NOMO-1 (cell line): Measurements from ENCODE around the gene DMD.

Source experiments
- DNase-seq, 2 experiments: peaks; one replicate each; lab custom pipeline; 2025; ENCODE audit not compliant: unreplicated experiment in 2 of 2; lab: John Stamatoyannopoulos, UW

DMD gene

DNA sequence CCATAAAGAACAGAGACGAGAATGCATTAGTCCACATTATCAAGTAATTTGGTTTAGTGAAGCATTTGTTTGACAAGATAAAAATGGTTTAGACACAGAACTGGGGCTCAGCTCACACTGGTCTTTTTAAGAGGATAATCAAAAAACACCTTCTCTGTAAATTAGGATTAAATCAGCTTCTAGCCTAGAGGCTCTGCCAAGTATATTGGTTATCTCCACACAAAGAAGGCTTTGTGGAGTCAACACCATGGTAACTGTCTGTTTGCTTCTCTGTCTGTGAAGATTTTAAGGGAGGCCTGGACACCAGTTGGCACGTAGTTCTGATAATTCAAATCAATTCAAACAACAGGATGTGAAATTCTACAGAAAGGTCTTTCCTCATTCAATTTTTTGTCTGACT is 687.0 kb downstream of the DMD start:
- no peak for DNase-seq

DNA sequence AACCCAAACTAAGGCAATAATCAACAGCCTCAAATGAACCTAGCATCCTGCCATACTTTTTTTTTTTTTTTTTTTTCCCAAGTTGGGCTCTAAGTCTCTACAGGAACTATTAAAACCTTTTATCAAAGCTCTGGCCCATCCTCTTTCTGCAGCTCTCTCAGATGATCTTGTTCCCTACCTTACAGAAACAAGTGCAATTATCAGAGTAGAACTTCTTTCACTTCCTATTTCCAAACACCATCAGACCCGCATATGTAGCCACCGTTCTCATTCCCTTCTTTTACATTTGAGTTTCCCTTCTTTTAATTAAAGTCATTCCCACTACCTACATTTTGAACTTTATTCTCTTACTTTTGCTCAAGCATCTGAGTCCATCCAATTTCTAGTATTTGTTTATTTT is 690.6 kb downstream of the DMD start:
- peak in 1 of 2 experiments; percentile 1 for DNase-seq

- DNase-seq, result no peak
Observed at GRCh38 chrX:32514986-32515385, 696.4 kb downstream of the DMD start.

DNA sequence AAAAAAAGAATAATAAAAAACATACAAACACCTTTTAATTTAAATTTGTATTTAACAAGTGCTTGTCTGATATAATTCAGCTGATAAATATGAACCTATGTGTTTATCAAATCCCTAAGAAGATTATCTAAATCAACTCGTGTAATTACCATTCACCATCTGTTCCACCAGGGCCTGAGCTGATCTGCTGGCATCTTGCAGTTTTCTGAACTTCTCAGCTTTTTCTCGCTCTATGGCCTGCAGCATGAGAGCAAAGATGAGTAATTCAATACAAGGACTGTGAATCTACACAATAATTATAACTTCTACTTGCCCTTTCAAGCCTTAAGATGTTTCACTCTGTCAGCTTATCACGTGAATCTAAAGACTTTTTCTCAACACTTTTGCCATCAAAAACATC is 709.7 kb downstream of the DMD start:
- no peak for DNase-seq

GRCh38 chrX:32496671-32497070 is 714.7 kb downstream of the DMD start:
- no peak for DNase-seq

DNA sequence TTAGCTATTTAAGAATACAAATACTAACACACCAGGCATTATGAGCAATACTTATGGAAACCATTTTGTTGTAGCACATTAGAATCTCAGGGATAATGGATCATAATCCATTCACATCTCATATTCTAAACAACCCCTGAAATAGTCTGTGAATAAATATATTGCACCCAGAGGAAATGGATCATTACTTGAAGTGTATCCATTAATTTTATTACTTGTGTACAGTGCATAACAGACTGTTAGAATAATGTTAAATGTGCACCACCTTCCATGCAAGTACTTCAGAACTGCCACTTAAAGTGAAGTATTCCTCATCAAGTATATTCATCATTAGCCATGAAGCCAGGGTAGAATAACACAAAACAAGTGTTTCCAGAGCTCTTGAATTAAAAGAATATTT is 715.5 kb downstream of the DMD start:
- DNase-seq, result no peak

- DNase-seq, result no peak
Observed at GRCh38 chrX:32489125-32489524, 722.2 kb downstream of the DMD start.

DNA sequence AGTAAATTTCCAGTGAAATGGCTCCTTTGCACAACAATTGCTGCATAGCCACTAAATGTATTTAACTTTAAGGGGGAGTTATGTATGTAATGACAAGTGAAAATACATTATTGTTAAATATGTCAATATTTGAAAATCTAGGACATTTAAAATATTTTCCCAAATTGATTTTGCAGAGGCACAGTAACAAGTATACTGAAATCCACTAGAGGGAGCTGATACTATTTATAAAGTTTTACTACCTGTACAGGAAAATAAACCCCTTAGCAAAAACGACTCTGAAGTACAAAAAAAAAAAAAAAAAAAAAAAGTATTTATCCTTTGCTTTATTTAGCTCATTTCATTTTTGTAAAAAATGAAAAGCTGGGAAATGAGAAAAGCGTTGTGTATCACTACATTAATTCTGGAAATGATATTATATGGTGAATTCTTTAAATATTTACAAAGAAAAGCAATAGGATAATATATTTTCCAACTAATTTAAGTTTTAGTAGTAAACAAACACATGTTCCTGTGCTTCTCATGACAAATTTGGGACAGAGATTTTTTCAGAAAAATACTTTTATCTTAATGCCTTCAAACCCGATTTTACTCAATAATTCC is 727.7 kb downstream of the DMD start:
- peak in 1 of 2 experiments; percentile 10 for DNase-seq

DNA sequence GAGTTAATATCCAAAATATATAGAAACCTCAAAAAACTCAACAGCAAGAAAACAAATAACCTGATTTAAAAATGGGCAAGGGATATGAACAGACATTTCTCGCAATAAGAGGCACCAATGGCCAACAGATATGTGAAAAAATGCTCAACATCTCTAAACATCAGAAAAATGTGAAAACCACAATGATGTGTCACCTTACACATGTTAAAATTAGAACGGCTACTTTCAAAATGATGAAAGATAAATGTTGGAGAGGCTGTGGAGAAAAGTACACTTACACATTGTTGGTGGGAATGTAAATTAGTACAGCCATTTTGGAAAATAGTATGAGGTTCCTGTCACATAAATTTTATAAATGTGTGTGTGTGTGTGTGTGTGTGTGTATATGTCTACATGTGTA is 731.3 kb downstream of the DMD start:
- DNase-seq, result no peak

DNA sequence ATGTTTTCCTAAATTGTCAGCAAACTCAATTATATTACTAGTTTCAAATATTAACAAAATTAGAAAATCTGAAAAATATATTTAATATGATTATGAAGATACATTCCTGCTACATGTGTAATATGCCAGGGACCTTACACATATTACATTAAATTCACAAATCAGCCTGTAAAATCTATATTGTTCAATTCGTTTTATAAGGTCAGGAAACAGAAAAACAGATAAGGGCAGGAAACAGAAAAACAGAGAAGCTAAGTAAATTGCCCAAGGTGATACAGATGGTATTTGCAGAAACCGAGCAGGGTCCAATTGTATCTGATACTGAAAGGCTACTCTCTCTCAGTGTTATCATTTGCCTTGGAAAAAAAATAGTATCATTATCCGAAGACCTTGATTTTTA is 739.0 kb downstream of the DMD start:
- DNase-seq, result no peak

- DNase-seq, result no peak
Observed at GRCh38 chrX:32455704-32456103, 755.6 kb downstream of the DMD start.

- DNase-seq, result no peak
Observed at GRCh38 chrX:32451954-32452695, 759.2 kb downstream of the DMD start.

- peak in 1 of 2 experiments; percentile 21 for DNase-seq
Observed at GRCh38 chrX:32448945-32449344, 762.4 kb downstream of the DMD start.

DNA sequence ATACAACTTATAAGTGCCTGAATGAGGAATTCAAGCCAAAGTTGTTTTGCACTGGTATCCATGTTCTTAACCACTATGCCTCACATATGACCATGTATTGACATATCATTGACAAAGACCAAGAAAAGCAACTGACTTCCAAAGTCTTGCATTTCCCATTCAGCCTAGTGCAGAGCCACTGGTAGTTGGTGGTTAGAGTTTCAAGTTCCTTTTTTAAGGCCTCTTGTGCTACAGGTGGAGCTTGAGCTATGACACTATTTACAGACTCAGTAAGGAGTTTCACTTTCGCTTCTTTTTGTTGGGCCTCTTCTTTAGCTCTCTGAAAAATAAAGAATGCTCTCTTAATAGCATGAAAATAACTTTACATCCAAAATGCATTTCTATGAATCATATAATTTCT is 763.0 kb downstream of the DMD start:
- DNase-seq, result peak; percentile 73 to 96

GRCh38 chrX:32447640-32448039 is 763.7 kb downstream of the DMD start:
- DNase-seq, result no peak

DNA sequence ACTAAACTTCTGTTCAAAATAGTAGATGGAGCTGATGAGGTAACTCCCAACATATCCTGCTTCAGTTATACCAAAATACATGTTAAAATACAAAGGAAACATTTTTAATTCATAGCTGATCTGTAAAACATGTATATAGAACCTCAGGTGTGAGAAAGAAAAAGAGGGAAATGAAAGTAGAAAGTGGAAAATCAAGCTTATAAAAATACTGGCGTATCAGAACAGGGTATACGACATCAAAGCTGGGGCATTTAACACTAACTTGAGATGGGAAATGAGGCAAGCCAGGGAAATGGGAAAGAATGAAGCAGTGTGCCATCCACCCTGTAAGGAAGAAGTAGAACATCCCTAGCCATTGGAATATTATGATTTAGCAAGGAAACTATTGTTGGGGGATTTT is 767.5 kb downstream of the DMD start:
- DNase-seq, result no peak

DNA sequence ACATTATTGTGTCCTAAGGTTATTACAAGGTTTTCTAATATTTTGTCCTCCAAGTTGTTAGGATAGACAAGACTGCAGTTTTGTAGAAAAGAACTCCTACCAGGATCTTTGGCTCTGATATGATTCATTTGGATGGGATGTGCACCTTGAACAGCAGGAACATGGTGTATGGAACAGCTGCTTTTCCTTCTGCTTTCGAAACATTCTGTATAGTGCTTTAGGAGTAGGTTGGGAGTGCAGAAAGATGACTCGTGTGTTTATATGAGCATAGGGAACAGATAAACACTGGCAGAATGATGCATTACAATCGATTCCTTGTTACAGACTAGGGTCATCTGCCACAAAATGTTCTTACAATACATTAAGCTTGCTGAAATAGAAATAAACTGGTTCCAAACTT is 790.1 kb downstream of the DMD start:
- DNase-seq, result no peak

GRCh38 chrX:32408389-32408788 is 803.0 kb downstream of the DMD start:
- DNase-seq, result peak in 1 of 2 experiments; percentile 31

DNA sequence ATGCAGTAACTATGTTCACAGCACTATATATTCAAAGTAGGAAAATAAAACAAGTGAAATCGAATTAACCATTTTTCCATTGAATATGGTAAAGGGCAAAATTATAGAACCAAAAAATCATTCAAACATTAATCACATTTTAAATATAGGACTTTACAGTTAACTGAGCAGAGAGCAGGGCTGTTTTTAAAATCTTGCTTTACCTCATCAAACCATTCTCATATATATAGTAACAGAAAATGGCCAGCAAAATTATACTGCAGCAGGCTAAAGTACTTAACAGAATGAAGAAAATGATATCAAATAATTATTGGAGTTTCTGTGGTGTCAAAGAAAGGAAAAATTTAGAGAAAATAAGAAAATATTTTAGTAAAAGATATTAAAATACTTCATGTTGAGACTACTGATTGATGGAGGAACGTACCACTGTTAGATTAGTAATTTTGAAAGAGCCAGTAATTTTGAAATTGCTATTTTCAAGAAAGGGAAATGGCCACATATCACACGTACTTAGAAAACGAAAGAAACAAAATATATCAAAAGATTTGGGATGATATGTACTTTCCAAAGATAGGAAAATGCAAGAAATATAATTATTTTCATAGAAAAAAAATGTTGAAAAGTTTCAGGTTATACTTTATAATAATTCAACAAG is 813.7 kb downstream of the DMD start:
- DNase-seq, result no peak

GRCh38 chrX:32395878-32396277 is 815.5 kb downstream of the DMD start:
- DNase-seq, result no peak

GRCh38 chrX:32392655-32393054 is 818.7 kb downstream of the DMD start:
- DNase-seq, result no peak
